HCEC 1CT (cell line): ENCODE measurements around the gene BCL11B.
"Not testable (repeated sequence)": the region's sequence is repeated elsewhere in the genome, so short reads cannot be mapped to it uniquely, and the experiment has no call there.

Experiments
- DNase-seq: peaks from one replicate; pipeline ENCODE4 v3.0.0-alpha.2; 2017

The BCL11B gene

GRCh38 chr14:99236386-99237138, 35.4 kb downstream of the BCL11B start:
- no peak for DNase-seq

- DNase-seq = no peak
These were observed 36.2 kb downstream of the BCL11B start for GRCh38 chr14:99235582-99236320.

- no peak for DNase-seq
These were observed 36.9 kb downstream of the BCL11B start for GRCh38 chr14:99234961-99235571.

GRCh38 chr14:99234355-99234754, 37.6 kb downstream of the BCL11B start:
- no peak for DNase-seq

- DNase-seq = no peak
These were observed 38.6 kb downstream of the BCL11B start for GRCh38 chr14:99233222-99234035.

DNA sequence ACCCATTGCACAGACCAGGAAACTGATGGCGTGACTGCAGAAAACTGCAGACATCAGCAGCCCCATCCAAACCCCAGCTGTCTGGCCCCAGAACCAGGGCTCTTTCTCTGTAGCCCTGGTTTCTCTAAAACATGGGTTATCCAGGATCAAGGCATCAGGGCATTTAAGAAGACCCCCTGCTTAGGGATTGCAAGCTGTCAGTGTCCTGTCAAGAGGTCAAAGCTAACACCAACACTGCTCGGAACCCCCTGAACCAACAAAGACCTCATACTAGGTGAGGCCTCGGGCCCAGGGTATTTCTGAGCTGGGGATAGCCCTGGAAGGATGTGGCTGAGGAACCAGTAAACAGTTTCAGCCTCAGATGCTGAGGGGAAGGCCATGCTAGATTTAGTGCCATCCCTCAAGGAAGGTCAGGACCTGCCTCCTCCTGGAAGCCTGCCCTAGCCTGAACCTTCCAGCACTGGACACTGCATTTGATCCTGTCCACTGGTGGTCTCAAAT, 39.2 kb downstream of the BCL11B start:
- no peak for DNase-seq

- DNase-seq = no peak
These were observed 39.9 kb downstream of the BCL11B start for GRCh38 chr14:99231850-99232713.

GRCh38 chr14:99231161-99231849, 40.7 kb downstream of the BCL11B start:
- no peak for DNase-seq

- no peak for DNase-seq
These were observed 41.5 kb downstream of the BCL11B start for GRCh38 chr14:99230208-99231151.

- no peak for DNase-seq
These were observed 42.3 kb downstream of the BCL11B start for GRCh38 chr14:99229654-99230207.

- DNase-seq = not testable (repeated sequence)
These were observed 43.2 kb downstream of the BCL11B start for GRCh38 chr14:99228760-99229159.

DNA sequence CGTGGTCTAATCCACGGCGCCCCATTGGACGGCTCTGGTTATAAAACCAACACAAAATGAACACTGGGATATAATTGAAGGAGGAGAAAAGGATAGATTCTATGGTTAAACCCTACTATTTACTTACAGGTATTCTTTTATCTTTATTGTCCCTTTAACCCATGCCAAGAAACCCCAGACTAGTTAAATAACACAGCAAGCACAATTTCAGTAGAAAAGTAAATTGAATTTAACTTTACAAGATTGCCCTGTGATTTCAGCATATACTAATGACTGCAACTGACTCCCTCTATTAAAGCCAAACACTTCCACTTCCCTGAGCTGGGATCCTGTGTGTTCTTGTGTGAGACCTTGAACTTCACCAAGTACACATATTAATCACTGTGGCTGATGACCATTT, 45.3 kb downstream of the BCL11B start:
- DNase-seq = no peak

- no peak for DNase-seq
These were observed 46.4 kb downstream of the BCL11B start for GRCh38 chr14:99225436-99226203.

GRCh38 chr14:99224948-99225347, 47.0 kb downstream of the BCL11B start:
- DNase-seq = no peak

- no peak for DNase-seq
These were observed 47.7 kb downstream of the BCL11B start for GRCh38 chr14:99224116-99224910.

GRCh38 chr14:99221445-99221844, 50.6 kb downstream of the BCL11B start:
- no peak for DNase-seq

- DNase-seq = no peak
These were observed 54.7 kb downstream of the BCL11B start for GRCh38 chr14:99217066-99217955.
